Motor neuron (in vitro differentiated cells): ENCODE results near the gene SKIC2. TPM values are rescaled to one million over a fixed set of nuclear protein-coding genes. Genes with fewer than 3 reads are reported as not detected.
"Not testable (repeated sequence)": the region's sequence is repeated elsewhere in the genome, so short reads cannot be mapped to it uniquely, and the experiment has no call there.

Source experiments
- ATAC-seq, 8 experiments: fragments of 200-7000 bp; cut with Tn5 transposase; replicated peaks in 6 of 8; 2 replicates each; pipeline ENCODE4 v1.8.0; 2021; ENCODE audit warnings: mild to moderate bottlenecking in 8 of 8, moderate library complexity in 8 of 8
- H3K27ac ChIP-seq, 2 donors: fragments of 250-450 bp; sonication (Bioruptor Pico); 2 replicates each; pipeline ENCODE4 v1.9.0; 2021; ENCODE audit warnings: antibody characterized with exemption in 2 of 2, mild to moderate bottlenecking in 2 of 2, moderate library complexity in 1 of 2
- H3K4me1 ChIP-seq, 2 donors: fragments of 250-450 bp; sonication (Bioruptor Pico); replicated peaks in 1 of 2; 2 replicates each; pipeline ENCODE4 v1.6.1; 2021; ENCODE audit warnings: antibody characterized with exemption in 2 of 2, mild to moderate bottlenecking in 2 of 2, moderate library complexity in 1 of 2
- H3K4me3 ChIP-seq, 5 donors: fragments of 250-450 bp; sonication (Bioruptor Pico); 2 replicates each; pipeline ENCODE4 v1.9.0; 2021; ENCODE audit warnings: antibody characterized with exemption in 5 of 5, mild to moderate bottlenecking in 5 of 5, moderate library complexity in 4 of 5
- WGBS, 10 experiments: fragments of 450-650 bp; shearing (Covaris generic); methylation state at CpG; one replicate each; pipeline ENCODE4 v1.0.0; 2022; 5-methylcytosine and 5-hydroxymethylcytosine counted together
- in situ Hi-C, 9 experiments: fragments of 400-800 bp; cut with MboI; loops; one replicate each; pipeline ENCODE4 v1.15.0; 2021; ENCODE audit warnings: low sequenced_read_pairs in 9 of 9, low pct_unique_long_range_greater_than_20kb in 2 of 9; ENCODE audit not compliant: unreplicated experiment in 9 of 9
- total RNA-seq, 8 experiments: library from RNA; unstranded; fragments of 300-600 nt; gene quantifications; 2 replicates each; pipeline versions ENCODE4 v1.2.3 to v1.2.4, GENCODE V29; 2022

The SKIC2 gene
- total RNA-seq, 8 experiments from 2014 or later = 30.6 to 68.4 (median 52.9) TPM

DNA sequence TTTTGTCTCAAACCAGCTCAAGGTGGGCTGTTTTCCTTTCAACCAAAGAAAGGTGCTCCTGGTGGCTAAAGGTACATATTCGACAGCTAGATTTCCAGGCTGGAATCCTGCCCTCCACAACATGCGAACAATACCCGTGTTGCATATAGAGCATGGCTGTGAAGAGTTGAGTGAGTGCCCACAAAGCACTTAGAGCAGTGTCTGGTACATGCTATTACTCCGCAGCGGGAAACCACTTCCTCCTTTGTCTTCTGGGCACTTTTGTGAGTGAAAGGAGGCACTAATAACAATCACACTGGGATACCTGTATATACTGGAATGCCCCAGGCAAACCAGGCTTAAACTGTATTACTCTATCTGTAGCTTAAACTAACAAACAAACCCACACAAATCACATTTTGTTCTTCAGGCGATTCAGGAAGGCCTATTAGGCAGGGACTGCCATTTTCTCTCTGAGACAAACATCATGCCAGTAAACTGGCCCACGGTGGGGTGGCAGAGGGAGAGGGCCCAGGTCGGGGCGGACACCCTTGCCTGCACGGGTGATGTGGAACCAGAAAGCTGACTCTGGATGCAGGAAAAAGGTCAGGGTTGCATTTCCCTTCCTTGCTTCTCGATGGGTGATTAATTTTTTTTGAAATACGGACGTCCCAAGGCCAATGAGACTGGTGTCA is 46.0 kb downstream of the SKIC2 start:
- WGBS, 10 experiments = no CpG with 5 or more reads among the region's 13 CpGs
- H3K4me3 ChIP-seq, H3K27ac ChIP-seq, H3K4me1 ChIP-seq, in situ Hi-C loops, ATAC-seq: not testable (repeated sequence)

DNA sequence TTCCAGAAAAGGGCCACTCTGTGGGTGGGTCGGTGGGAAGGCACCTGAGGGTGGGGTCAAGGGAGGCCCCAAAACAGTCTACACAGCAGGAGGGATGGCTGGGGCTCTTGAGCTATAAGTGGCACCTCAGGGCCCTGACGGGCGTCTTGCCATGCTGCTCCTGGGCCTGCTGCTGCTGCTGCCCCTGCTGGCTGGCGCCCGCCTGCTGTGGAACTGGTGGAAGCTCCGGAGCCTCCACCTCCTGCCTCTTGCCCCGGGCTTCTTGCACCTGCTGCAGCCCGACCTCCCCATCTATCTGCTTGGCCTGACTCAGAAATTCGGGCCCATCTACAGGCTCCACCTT is 46.5 kb downstream of the SKIC2 start:
- in situ Hi-C loops, H3K27ac ChIP-seq, ATAC-seq, H3K4me1 ChIP-seq, H3K4me3 ChIP-seq: not testable (repeated sequence)
- WGBS, 10 experiments = no CpG with 5 or more reads among the region's 9 CpGs

- in situ Hi-C loops, ATAC-seq, H3K4me1 ChIP-seq, H3K4me3 ChIP-seq, H3K27ac ChIP-seq: not testable (repeated sequence)
- WGBS, 10 experiments = 70% methylated on average over 2 of the region's 8 CpGs; no CpG with 5 or more reads in 9 of the 10 experiments
Measured at GRCh38 chr6:32005991-32006529, 47.1 kb downstream of the SKIC2 start.

DNA sequence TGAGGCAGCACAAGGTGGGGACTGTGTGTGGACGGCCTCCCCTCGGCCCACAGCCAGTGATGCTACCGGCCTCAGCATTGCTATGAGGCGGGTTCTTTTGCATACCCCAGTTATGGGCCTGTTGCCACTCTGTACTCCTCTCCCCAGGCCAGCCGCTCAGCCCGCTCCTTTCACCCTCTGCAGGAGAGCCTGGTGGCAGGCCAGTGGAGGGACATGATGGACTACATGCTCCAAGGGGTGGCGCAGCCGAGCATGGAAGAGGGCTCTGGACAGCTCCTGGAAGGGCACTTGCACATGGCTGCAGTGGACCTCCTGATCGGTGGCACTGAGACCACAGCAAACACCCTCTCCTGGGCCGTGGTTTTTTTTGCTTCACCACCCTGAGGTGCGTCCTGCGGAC is 48.1 kb downstream of the SKIC2 start:
- peak; percentile 11 to 49 (median 21) for ATAC-seq
- H3K4me1 ChIP-seq, H3K4me3 ChIP-seq, in situ Hi-C loops, H3K27ac ChIP-seq: not testable (repeated sequence)
- WGBS, 10 experiments = 80 to 90% methylated on average over 2 of the region's 12 CpGs; no CpG with 5 or more reads in 8 of the 10 experiments

DNA sequence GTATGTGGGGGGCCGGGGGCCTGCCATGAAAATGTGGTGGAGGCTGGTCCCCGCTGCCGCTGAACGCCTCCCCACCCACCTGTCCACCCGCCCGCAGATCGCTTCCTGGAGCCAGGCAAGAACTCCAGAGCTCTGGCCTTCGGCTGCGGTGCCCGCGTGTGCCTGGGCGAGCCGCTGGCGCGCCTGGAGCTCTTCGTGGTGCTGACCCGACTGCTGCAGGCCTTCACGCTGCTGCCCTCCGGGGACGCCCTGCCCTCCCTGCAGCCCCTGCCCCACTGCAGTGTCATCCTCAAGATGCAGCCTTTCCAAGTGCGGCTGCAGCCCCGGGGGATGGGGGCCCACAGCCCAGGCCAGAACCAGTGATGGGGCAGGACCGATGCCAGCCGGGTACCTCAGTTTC is 49.1 kb downstream of the SKIC2 start:
- no CpG with 5 or more reads among the region's 24 CpGs for WGBS, 10 experiments
- H3K4me3 ChIP-seq, ATAC-seq, H3K27ac ChIP-seq, in situ Hi-C loops, H3K4me1 ChIP-seq: not testable (repeated sequence)

DNA sequence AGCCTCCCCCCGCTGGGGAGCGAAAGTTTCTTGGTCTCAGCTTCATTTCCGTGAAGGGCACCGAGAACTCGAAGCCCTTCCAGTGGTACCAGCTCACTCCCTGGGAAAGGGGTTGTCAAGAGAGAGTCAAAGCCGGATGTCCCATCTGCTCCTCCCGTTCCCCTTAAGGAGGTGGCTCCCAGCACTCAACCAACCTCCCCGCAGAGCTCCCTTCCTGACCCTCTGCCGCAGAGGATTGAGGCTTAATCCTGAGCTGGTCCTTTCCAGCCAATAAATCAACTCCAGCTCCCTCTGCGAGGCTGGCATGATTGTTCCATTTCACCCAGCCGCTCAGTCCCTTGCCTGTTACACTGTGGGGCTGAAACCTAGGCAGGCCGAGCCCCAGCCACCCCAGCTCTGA is 49.6 kb downstream of the SKIC2 start:
- in situ Hi-C loops, H3K27ac ChIP-seq, H3K4me3 ChIP-seq, H3K4me1 ChIP-seq: not testable (repeated sequence)
- ATAC-seq = peak in 4 of 8 experiments; percentile 3 to 18 (median 6)
- no CpG with 5 or more reads among the region's 12 CpGs for WGBS, 10 experiments

DNA sequence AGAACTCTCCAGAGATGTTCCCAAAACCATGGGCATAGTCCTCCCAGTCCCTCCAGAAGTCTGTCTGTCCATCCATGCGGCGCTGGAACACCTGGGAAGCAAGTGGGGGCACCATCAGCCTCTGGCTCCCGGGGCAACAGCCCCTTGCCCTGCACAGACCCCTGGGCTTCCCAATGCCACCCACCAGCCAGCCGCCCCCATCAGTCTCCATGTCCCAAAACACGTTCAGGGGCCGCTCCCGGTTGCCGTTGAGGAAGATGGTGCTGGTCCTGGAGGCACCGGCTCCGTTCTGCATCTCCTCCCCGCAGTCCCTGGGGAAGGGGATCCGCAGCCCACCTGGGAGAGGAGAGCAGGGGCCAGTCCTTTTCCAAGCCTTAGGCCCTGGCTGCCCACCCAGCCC is 50.6 kb downstream of the SKIC2 start:
- WGBS, 10 experiments = no CpG with 5 or more reads among the region's 12 CpGs
- in situ Hi-C loops, H3K4me3 ChIP-seq, H3K27ac ChIP-seq, H3K4me1 ChIP-seq, ATAC-seq: not testable (repeated sequence)

DNA sequence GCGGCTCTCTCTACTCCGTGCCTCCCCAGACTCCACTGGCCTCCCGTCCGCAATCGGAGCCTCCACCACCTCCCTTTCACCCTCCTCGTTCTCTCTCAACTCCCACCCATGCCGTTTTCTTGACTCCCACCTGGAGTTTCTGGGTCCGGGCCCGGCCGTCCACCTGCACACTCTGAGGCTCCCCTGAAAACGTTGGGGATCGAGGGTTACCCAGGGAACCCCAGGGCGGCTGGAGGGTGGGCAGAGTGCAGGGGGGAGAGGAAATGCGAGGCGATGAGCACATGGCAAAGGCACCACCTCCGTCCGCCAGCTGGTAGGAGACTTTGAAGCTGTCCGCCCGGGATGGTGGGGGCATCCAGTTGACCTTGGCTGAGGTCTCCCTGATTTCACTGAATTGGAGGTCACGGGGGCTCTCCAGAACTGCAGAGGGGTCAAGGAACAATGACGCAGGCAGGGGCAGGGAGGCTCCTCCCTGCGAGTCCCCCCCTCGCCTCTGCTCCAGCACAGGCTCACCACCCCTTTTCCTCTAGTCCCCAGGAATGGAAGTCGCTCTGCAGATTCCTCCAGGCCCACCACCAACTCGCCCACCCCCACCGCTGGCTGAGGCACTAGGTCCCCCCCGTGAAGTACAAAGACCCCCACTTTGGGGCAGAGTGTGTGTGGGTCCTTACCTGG is 52.0 kb downstream of the SKIC2 start:
- H3K27ac ChIP-seq, ATAC-seq, H3K4me3 ChIP-seq, in situ Hi-C loops, H3K4me1 ChIP-seq: not testable (repeated sequence)
- WGBS, 10 experiments = no CpG with 5 or more reads among the region's 27 CpGs

DNA sequence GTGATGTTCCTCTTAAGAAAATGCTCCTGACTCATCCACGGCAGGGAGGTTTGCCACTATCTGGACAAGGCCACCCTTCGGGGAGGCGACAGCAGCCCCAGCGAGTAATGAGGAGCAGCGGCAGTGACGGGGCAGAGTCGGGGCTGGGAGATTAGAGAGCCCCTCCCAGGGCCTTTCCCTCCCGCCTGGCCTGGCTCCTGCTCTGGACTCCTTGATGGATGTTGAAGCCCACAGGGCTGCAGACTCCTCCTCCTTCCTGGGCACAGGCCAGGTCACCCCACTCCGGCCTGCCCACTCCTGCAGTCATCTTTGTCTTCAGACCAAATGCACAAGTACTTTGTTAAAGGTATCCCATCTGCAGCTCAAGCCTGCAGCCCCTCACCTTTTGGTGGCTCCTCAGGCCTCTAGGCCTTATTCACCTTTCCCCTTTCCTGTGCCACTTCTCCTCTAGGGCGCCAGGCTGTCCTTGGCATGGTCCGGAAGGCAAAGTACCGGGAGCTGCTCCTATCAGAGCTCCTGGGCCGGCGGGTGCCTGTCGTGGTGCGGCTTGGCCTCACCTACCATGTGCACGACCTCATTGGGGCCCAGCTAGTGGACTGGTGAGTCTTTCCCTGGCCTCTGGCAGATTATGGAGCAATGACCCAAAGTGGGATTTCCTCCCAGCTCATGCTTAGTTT is 54.1 kb downstream of the SKIC2 start:
- no CpG with 5 or more reads among the region's 17 CpGs for WGBS, 10 experiments
- H3K4me1 ChIP-seq, H3K4me3 ChIP-seq, in situ Hi-C loops, H3K27ac ChIP-seq: not testable (repeated sequence)
- ATAC-seq = peak in 7 of 8 experiments; percentile 58 to 84 (median 73)

DNA sequence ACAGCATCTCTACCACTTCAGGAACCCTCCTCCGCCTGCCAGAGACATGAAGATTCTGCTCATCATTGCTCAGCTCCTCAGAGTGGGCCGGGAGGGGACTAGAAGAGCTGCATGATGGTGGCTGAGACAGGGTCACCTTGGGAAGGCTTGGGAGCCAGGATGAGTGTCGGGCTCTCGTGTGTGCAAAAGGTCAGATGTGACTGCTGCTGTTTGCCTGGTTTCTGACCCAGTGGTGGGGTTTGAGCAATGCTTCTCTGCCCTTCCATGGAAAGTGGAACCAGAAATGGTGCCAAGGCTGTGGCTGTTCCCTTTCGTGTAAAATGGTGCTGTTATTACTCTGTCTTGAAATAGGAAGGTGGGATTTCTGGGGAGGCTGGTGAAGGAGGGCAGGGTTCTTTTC is 54.8 kb downstream of the SKIC2 start:
- H3K27ac ChIP-seq, in situ Hi-C loops, ATAC-seq, H3K4me3 ChIP-seq, H3K4me1 ChIP-seq: not testable (repeated sequence)
- WGBS, 10 experiments = no CpG with 5 or more reads among the region's 5 CpGs

DNA sequence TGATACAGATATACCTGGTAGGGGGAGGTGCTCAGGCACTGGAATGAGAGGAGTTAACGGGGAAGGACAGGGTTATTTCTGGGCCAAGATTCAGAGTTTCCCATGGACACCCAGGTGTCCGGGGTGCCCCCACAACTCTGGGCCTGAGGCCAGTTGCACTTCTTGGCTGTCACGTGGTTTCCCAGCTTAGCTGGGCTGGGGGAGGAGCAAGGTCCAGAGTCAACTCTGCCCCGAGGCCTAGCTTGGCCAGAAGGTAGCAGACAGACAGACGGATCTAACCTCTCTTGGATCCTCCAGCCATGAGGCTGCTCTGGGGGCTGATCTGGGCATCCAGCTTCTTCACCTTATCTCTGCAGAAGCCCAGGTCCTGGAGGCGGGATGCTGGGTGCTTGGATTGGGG is 55.6 kb downstream of the SKIC2 start, which contains the start of gene C4B:
TSS of gene C4B (plus strand) at position 249 of the 400 bp plus-strand sequence. CDS start at position 300, 51 bp downstream.
- H3K4me1 ChIP-seq, H3K27ac ChIP-seq, H3K4me3 ChIP-seq, in situ Hi-C loops: not testable (repeated sequence)
- no CpG with 5 or more reads among the region's 6 CpGs for WGBS, 10 experiments
- ATAC-seq = peak in 5 of 8 experiments; percentile 2 to 72 (median 38)
